SK-N-SH (cell line): ENCODE measurements around the gene AKR7A2. TPM values are rescaled to one million over a fixed set of nuclear protein-coding genes. Genes with fewer than 3 reads are reported as not detected.

Experiments
- CTCF ChIA-PET: fragments of 300-600, 350-600 bp; formaldehyde crosslinking; extraction: SDS; loops from one replicate; lab custom pipeline; 2021; lab: Yijun Ruan, JAX
- POLR2A ChIA-PET: fragments of 350-600 bp; sonication (Branson Sonifier 250); formaldehyde crosslinking; extraction: SDS; loops from one replicate; lab custom pipeline; 2020; ENCODE audit warnings: antibody characterized with exemption, inconsistent platforms; lab: Yijun Ruan, JAX
- DNase-seq: peaks from one replicate; pipeline ENCODE4 v3.0.0; 2012
- H2AFZ ChIP-seq: fragments of 200-600 bp; sonication (generic); 2 replicates; pipeline ENCODE4 v1.8.1; 2016; ENCODE audit warnings: antibody characterized with exemption, mild to moderate bottlenecking, low read depth
- H3F3A ChIP-seq: fragments of 200-600 bp; sonication (generic); replicated peaks from 2 replicates; pipeline ENCODE3; 2016; ENCODE audit warnings: antibody characterized with exemption, mild to moderate bottlenecking; ENCODE audit not compliant: insufficient read depth
- H3K27ac ChIP-seq, 2 experiments: fragments of 200-500 bp in 1 of 2; fragments of 200-600 bp in 1 of 2; sonication (Bioruptor generic) in 1 of 2; sonication (generic), shearing (Covaris generic) in 1 of 2; 2 replicates each; pipeline versions ENCODE4 v1.5.1 to v1.6.1; 2014 to 2016; ENCODE audit warnings: low read depth in 2 of 2, inconsistent platforms in 1 of 2, low read length in 1 of 2, mild to moderate bottlenecking in 1 of 2, mixed read lengths in 1 of 2
- H3K27me3 ChIP-seq: fragments of 200-600 bp; sonication (generic), shearing (Covaris generic); 2 replicates; pipeline ENCODE4 v1.6.1; 2016; ENCODE audit warnings: mixed run types; ENCODE audit not compliant: insufficient read depth
- H3K36me3 ChIP-seq, 2 experiments: fragments of 200-500 bp in 1 of 2; fragments of 200-600 bp in 1 of 2; sonication (Bioruptor generic) in 1 of 2; sonication (generic) in 1 of 2; replicated peaks in 1 of 2; 2 replicates each; pipeline versions ENCODE3 to v1.5.1; 2014 to 2016; ENCODE audit warnings: low read length in 1 of 2, mild to moderate bottlenecking in 1 of 2; ENCODE audit not compliant: insufficient read depth in 2 of 2, control insufficient read depth in 1 of 2
- H3K4me1 ChIP-seq, 2 experiments: fragments of 200-500 bp in 1 of 2; fragments of 200-600 bp in 1 of 2; sonication (Bioruptor generic) in 1 of 2; sonication (generic), shearing (Covaris generic) in 1 of 2; 2 replicates each; pipeline versions ENCODE4 v1.5.1 to v1.6.1; 2014 to 2016; ENCODE audit warnings: low read depth in 1 of 2, low read length in 1 of 2, mixed run types in 1 of 2; ENCODE audit not compliant: insufficient read depth in 2 of 2, control insufficient read depth in 1 of 2
- H3K4me2 ChIP-seq: fragments of 200-600 bp; sonication (generic), shearing (Covaris generic); 2 replicates; pipeline ENCODE4 v1.6.1; 2017; ENCODE audit warnings: mixed run types
- H3K4me3 ChIP-seq, 2 experiments: fragments of 200-500 bp in 1 of 2; fragments of 200-600 bp in 1 of 2; sonication (Bioruptor generic) in 1 of 2; sonication (generic), shearing (Covaris generic) in 1 of 2; 2 replicates each; pipeline versions ENCODE4 v1.5.1 to v1.8.1; 2014 to 2016; ENCODE audit warnings: low read depth in 2 of 2, inconsistent platforms in 1 of 2, low read length in 1 of 2, mild to moderate bottlenecking in 1 of 2, mixed read lengths in 1 of 2, moderate library complexity in 1 of 2
- H3K79me2 ChIP-seq: fragments of 200-600 bp; sonication (generic); 2 replicates; pipeline ENCODE4 v1.8.1; 2017; ENCODE audit warnings: mild to moderate bottlenecking; ENCODE audit not compliant: insufficient read depth
- H3K9ac ChIP-seq: fragments of 200-600 bp; sonication (generic); 2 replicates; pipeline ENCODE4 v1.6.1; 2017; ENCODE audit warnings: mixed run types
- H3K9me2 ChIP-seq: fragments of 200-600 bp; sonication (generic); 2 replicates; pipeline ENCODE4 v1.6.1; 2017; ENCODE audit warnings: mixed run types
- H3K9me3 ChIP-seq: fragments of 200-600 bp; sonication (generic); 2 replicates; pipeline ENCODE4 v1.6.1; 2017; ENCODE audit warnings: mixed run types, mild to moderate bottlenecking, moderate library complexity
- H4K20me1 ChIP-seq: fragments of 200-600 bp; sonication (generic); 2 replicates; pipeline ENCODE4 v1.6.1; 2017; ENCODE audit warnings: mild to moderate bottlenecking, mixed run types; ENCODE audit not compliant: insufficient read depth
- CHD2 ChIP-seq: fragments of 150-350 bp; IDR thresholded peaks from 2 replicates; pipeline ENCODE4 v1.6.1; 2018; ENCODE audit warnings: low read length; ENCODE audit not compliant: partially characterized antibody
- EP300 ChIP-seq, 2 experiments: IDR thresholded peaks; 2 replicates each; pipeline versions ENCODE4 v1.4.0 to v1.6.1; 2012; ENCODE audit warnings: borderline replicate concordance in 1 of 2, low read depth in 1 of 2, low read length in 1 of 2
- EZH2phosphoT487 ChIP-seq: fragments of 200-600 bp; sonication (generic); IDR thresholded peaks from 2 replicates; pipeline ENCODE4 v1.6.1; 2017; ENCODE audit warnings: low read depth, mixed run types, mild to moderate bottlenecking, antibody characterized with exemption, moderate library complexity, borderline replicate concordance
- FOSL2 ChIP-seq: IDR thresholded peaks from 2 replicates; pipeline ENCODE4 v1.4.0; 2012; ENCODE audit warnings: low read depth, mild to moderate bottlenecking, moderate library complexity, borderline replicate concordance
- IRF3 ChIP-seq: fragments of 150-350 bp; IDR thresholded peaks from 2 replicates; pipeline ENCODE4 v1.6.1; 2016; ENCODE audit warnings: mild to moderate bottlenecking, low read depth, low read length
- JUND ChIP-seq: IDR thresholded peaks from 2 replicates; pipeline ENCODE4 v1.4.0; 2012
- MEF2A ChIP-seq: IDR thresholded peaks from 2 replicates; pipeline ENCODE4 v1.4.0; 2012; ENCODE audit warnings: low read depth, borderline replicate concordance
- MXI1 ChIP-seq: IDR thresholded peaks from 2 replicates; pipeline ENCODE4 v1.6.1; 2012; ENCODE audit warnings: mild to moderate bottlenecking, low read depth, low read length, improper control_type of control experiment
- NFIC ChIP-seq: IDR thresholded peaks from 2 replicates; pipeline ENCODE4 v1.4.0; 2012; ENCODE audit warnings: borderline replicate concordance
- NRF1 ChIP-seq: IDR thresholded peaks from 2 replicates; pipeline ENCODE4 v1.6.1; 2012; ENCODE audit warnings: low read depth, mild to moderate bottlenecking, low read length
- PBX3 ChIP-seq: IDR thresholded peaks from 2 replicates; pipeline ENCODE4; 2012
- POLR2AphosphoS5 ChIP-seq: IDR thresholded peaks from 2 replicates; pipeline ENCODE4 v1.6.1; 2012; ENCODE audit warnings: low read depth, low read length
- RAD21 ChIP-seq: IDR thresholded peaks from 2 replicates; pipeline ENCODE4 v1.6.1; 2012; ENCODE audit warnings: mild to moderate bottlenecking, low read length
- RCOR1 ChIP-seq: fragments of 150-350 bp; IDR thresholded peaks from 2 replicates; pipeline ENCODE4 v1.6.1; 2017; ENCODE audit warnings: antibody characterized with exemption, low read length
- REST ChIP-seq: IDR thresholded peaks from 2 replicates; pipeline ENCODE4 v1.6.1; 2012; ENCODE audit warnings: mild to moderate bottlenecking, low read depth, low read length, moderate library complexity
- RFX5 ChIP-seq: IDR thresholded peaks from 2 replicates; pipeline ENCODE4 v1.6.1; 2012; ENCODE audit warnings: mild to moderate bottlenecking, improper control_type of control experiment, low read length
- USF1 ChIP-seq: IDR thresholded peaks from 2 replicates; pipeline ENCODE4 v1.4.0; 2012; ENCODE audit warnings: low read depth, borderline replicate concordance
- USF2 ChIP-seq: fragments of 150-350 bp; IDR thresholded peaks from 2 replicates; pipeline ENCODE4 v1.6.1; 2017; ENCODE audit warnings: antibody characterized with exemption, low read length, low read depth, borderline replicate concordance
- WGBS: methylation state at CpG from one replicate; pipeline ENCODE4 v1.1.6; 2017; ENCODE audit warnings: low lambda C conversion rate; 5-methylcytosine and 5-hydroxymethylcytosine counted together
- polyA plus RNA-seq, 3 experiments: library from polyadenylated mRNA; depleted of rRNA; stranded (reverse); fragments of >200 nt; gene quantifications; 2 replicates each; pipeline ENCODE4 v1.2.3, GENCODE V29; 2012

AKR7A2 gene
- polyA plus RNA-seq, 1 of the 3 experiments (the other 2 are of a cell fraction), result 40.7 TPM

GRCh38 chr1:19344831-19345230, 32.9 kb upstream of the AKR7A2 start:
- peaks cover 10% of the 10 kb centered on the region; the same call in 1 of the 2 replicates for H4K20me1 ChIP-seq
- no peaks in the 10 kb centered on the region for H3K9me2 ChIP-seq
- no peak overlapping the region for H3K9ac ChIP-seq
- no peaks in the 10 kb centered on the region for H3F3A ChIP-seq
- H3K27ac ChIP-seq, result peak overlapping the region in 1 of 2 experiments; percentile 80; a peak in 2 of 4 replicates
- H3K4me3 ChIP-seq, result no peak overlapping the region
- DNase-seq, result no peak
- no peak overlapping the region for H2AFZ ChIP-seq
- peaks cover 6% of the 10 kb centered on the region; the same call in 1 of the 2 replicates for H3K79me2 ChIP-seq
- CTCF ChIA-PET, result interaction anchor here (0.6 to 13.7 kb wide), 35 partner anchors 9 to 437 kb away, joined by 3 to 235 read pairs (median 5); partner anchors contain the start of gene NBL1
- H3K4me2 ChIP-seq, result no peak overlapping the region
- H3K4me1 ChIP-seq, result peaks cover 0 to 69% of the 10 kb centered on the region in 2 experiments; a peak in 1 of 4 replicates
- H3K9me3 ChIP-seq, result no peaks in the 10 kb centered on the region
- TF ChIP-seq RCOR1, result no peak
- TF ChIP-seq CHD2, result no peak
- no peak for TF ChIP-seq REST
- no peak for TF ChIP-seq POLR2AphosphoS5
- no peak for TF ChIP-seq IRF3
- TF ChIP-seq JUND, result no peak
- TF ChIP-seq RAD21, result no peak
- no peak for TF ChIP-seq USF1
- TF ChIP-seq EZH2phosphoT487, result no peak
- TF ChIP-seq FOSL2, result no peak
- no peak for TF ChIP-seq RFX5
- TF ChIP-seq EP300 (IDR thresholded peaks at IDR 0.05; ENCODE audit: borderline replicate concordance in 1 of 2, low read depth in 1 of 2, low read length in 1 of 2), result no peak
- TF ChIP-seq PBX3, result no peak
- no peak for TF ChIP-seq USF2
- TF ChIP-seq NFIC, result no peak
- TF ChIP-seq MXI1, result no peak
- TF ChIP-seq MEF2A, result no peak
- no peak for TF ChIP-seq NRF1
- TF ChIP-seq, all 33 proteins: peak for 0
- WGBS, result 90% methylated on average over 6 of the region's 11 CpGs
- H3K36me3 ChIP-seq, result peaks cover 11 to 56% of the 10 kb centered on the region in 2 experiments
- no peaks in the 10 kb centered on the region for H3K27me3 ChIP-seq
- POLR2A ChIA-PET, result no interaction called here
